ENCODE data around the gene FAM50B. TPM values are rescaled to one million over a fixed set of nuclear protein-coding genes. Genes with fewer than 3 reads are reported as not detected.

FAM50B gene
- total and polyA plus RNA-seq, 2 experiments from 2014 or later: 4.4 to 4.8 TPM

DNA sequence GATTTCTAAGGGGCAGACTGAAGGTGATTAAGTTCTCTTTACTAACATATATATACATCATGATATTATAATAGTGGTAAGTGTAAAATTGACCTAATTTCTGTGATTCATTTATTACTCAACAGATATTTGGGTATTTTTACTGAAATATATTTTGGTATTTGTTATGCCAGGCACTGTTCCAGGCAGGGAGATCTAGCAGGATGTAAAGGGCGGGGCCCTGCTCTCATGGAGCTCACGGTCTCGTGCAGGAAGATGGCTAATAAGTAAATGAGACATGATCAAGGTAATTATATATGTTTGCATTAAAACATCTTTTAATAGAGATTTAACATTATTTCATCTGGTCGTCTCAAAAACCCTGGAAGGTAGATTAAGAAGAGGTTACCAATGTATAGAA, 27.7 kb downstream of the FAM50B start (continued):
- TF ChIP-seq, protein P1, sequence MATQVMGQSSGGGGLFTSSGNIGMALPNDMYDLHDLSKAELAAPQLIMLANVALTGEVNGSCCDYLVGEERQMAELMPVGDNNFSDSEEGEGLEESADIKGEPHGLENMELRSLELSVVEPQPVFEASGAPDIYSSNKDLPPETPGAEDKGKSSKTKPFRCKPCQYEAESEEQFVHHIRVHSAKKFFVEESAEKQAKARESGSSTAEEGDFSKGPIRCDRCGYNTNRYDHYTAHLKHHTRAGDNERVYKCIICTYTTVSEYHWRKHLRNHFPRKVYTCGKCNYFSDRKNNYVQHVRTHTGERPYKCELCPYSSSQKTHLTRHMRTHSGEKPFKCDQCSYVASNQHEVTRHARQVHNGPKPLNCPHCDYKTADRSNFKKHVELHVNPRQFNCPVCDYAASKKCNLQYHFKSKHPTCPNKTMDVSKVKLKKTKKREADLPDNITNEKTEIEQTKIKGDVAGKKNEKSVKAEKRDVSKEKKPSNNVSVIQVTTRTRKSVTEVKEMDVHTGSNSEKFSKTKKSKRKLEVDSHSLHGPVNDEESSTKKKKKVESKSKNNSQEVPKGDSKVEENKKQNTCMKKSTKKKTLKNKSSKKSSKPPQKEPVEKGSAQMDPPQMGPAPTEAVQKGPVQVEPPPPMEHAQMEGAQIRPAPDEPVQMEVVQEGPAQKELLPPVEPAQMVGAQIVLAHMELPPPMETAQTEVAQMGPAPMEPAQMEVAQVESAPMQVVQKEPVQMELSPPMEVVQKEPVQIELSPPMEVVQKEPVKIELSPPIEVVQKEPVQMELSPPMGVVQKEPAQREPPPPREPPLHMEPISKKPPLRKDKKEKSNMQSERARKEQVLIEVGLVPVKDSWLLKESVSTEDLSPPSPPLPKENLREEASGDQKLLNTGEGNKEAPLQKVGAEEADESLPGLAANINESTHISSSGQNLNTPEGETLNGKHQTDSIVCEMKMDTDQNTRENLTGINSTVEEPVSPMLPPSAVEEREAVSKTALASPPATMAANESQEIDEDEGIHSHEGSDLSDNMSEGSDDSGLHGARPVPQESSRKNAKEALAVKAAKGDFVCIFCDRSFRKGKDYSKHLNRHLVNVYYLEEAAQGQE (IDR thresholded peaks at IDR 0.05; ENCODE audit: unreplicated experiment): no peak
- TF ChIP-seq NANOG (IDR thresholded peaks at IDR 0.05; ENCODE audit: borderline replicate concordance): no peak
- no peak for TF ChIP-seq ZNF114 (CRISPR knock-in tag; IDR thresholded peaks at IDR 0.05)

DNA sequence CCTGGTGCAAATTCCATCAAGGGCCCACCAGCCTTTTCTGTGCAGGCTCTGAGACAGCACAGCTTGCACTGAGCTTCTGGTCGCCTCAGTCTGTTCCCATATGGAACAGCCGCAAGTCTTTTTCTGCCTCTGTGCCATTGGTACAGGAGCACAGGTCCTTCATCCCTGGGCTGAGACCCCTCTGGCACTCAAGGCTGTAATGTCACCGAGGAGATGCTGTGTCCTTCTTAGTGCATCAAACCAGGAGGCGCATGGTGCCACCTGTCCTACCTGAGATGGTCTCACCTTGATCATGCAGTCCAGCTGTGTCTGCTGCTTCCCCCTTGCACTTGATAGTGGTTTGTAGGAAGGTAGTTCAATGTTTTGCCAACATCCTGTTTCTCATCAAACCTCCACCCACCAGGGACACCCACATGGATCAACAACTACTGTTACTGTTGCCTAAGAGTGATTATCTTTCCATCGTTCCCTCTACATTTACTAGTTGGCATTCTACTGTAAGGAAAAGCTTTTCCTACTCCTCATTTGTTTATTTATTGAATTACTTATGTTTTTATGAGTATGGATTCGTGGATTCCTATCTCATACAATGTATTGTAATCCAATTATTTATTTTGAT, 29.0 kb downstream of the FAM50B start:
- Histone ChIP-seq H3K4me1 (ENCODE audit: insufficient read depth) (no peaks in the 10 kb centered on the region), H3K4me2 (no peak overlapping the region), H3F3A (replicated peaks; ENCODE audit: low read depth) (no peaks in the 10 kb centered on the region), H4K20me1 (replicated peaks; ENCODE audit: insufficient read depth) (no peaks in the 10 kb centered on the region), H2AFZ (no peak overlapping the region), H3K9me2 (ENCODE audit: insufficient read depth) (no peaks in the 10 kb centered on the region), H3K79me2 (replicated peaks; ENCODE audit: insufficient read depth) (no peaks in the 10 kb centered on the region), H3K36me3 (ENCODE audit: insufficient read depth) (no peaks in the 10 kb centered on the region), H3K4me3 (no peak overlapping the region), H3K27ac (ENCODE audit: low read depth) (no peak overlapping the region), H3K27me3 (ENCODE audit: insufficient read depth) (no peaks in the 10 kb centered on the region)
- H3K4me1 Mint-ChIP-seq: no peaks in the 10 kb centered on the region
- peaks cover 15% of the 10 kb centered on the region for H3K9me3 Mint-ChIP-seq
- DNase-seq (ENCODE audit: low spot score): no peak
- H3K27ac Mint-ChIP-seq: no peak overlapping the region
- peaks cover 15% of the 10 kb centered on the region; the same call in 2 of the 3 replicates for H3K36me3 Mint-ChIP-seq (ENCODE audit: low read depth)
- no peak overlapping the region for H3K4me3 Mint-ChIP-seq
- no peak for ATAC-seq
- peaks cover 2% of the 10 kb centered on the region for H3K27me3 Mint-ChIP-seq (ENCODE audit: insufficient read depth, low read depth, poor library complexity)
- TF ChIP-seq, protein P2, sequence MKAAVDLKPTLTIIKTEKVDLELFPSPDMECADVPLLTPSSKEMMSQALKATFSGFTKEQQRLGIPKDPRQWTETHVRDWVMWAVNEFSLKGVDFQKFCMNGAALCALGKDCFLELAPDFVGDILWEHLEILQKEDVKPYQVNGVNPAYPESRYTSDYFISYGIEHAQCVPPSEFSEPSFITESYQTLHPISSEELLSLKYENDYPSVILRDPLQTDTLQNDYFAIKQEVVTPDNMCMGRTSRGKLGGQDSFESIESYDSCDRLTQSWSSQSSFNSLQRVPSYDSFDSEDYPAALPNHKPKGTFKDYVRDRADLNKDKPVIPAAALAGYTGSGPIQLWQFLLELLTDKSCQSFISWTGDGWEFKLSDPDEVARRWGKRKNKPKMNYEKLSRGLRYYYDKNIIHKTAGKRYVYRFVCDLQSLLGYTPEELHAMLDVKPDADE (IDR thresholded peaks at IDR 0.05): no peak
- no peak for TF ChIP-seq EZH2 (IDR thresholded peaks at IDR 0.05; ENCODE audit: low read depth, unreplicated experiment)
- TF ChIP-seq, protein P3, sequence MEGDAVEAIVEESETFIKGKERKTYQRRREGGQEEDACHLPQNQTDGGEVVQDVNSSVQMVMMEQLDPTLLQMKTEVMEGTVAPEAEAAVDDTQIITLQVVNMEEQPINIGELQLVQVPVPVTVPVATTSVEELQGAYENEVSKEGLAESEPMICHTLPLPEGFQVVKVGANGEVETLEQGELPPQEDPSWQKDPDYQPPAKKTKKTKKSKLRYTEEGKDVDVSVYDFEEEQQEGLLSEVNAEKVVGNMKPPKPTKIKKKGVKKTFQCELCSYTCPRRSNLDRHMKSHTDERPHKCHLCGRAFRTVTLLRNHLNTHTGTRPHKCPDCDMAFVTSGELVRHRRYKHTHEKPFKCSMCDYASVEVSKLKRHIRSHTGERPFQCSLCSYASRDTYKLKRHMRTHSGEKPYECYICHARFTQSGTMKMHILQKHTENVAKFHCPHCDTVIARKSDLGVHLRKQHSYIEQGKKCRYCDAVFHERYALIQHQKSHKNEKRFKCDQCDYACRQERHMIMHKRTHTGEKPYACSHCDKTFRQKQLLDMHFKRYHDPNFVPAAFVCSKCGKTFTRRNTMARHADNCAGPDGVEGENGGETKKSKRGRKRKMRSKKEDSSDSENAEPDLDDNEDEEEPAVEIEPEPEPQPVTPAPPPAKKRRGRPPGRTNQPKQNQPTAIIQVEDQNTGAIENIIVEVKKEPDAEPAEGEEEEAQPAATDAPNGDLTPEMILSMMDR (conservative IDR thresholded peaks at IDR 0.05; ENCODE audit: low read depth in 2 of 2): no peak
- TF ChIP-seq POLR2AphosphoS5 (IDR thresholded peaks at IDR 0.05; ENCODE audit: low read depth): no peak
- TF ChIP-seq ZNF114 (CRISPR knock-in tag; IDR thresholded peaks at IDR 0.05): no peak
- TF ChIP-seq CREB1 (CRISPR knock-in tag; IDR thresholded peaks at IDR 0.05; ENCODE audit: low read depth): no peak
- TF ChIP-seq STAT1 (IDR thresholded peaks at IDR 0.05; ENCODE audit: unreplicated experiment): no peak
- TF ChIP-seq ZNF331 (CRISPR knock-in tag; IDR thresholded peaks at IDR 0.05; ENCODE audit: low read depth): no peak
- TF ChIP-seq NANOG (IDR thresholded peaks at IDR 0.05; ENCODE audit: borderline replicate concordance): no peak
- TF ChIP-seq, protein P4, sequence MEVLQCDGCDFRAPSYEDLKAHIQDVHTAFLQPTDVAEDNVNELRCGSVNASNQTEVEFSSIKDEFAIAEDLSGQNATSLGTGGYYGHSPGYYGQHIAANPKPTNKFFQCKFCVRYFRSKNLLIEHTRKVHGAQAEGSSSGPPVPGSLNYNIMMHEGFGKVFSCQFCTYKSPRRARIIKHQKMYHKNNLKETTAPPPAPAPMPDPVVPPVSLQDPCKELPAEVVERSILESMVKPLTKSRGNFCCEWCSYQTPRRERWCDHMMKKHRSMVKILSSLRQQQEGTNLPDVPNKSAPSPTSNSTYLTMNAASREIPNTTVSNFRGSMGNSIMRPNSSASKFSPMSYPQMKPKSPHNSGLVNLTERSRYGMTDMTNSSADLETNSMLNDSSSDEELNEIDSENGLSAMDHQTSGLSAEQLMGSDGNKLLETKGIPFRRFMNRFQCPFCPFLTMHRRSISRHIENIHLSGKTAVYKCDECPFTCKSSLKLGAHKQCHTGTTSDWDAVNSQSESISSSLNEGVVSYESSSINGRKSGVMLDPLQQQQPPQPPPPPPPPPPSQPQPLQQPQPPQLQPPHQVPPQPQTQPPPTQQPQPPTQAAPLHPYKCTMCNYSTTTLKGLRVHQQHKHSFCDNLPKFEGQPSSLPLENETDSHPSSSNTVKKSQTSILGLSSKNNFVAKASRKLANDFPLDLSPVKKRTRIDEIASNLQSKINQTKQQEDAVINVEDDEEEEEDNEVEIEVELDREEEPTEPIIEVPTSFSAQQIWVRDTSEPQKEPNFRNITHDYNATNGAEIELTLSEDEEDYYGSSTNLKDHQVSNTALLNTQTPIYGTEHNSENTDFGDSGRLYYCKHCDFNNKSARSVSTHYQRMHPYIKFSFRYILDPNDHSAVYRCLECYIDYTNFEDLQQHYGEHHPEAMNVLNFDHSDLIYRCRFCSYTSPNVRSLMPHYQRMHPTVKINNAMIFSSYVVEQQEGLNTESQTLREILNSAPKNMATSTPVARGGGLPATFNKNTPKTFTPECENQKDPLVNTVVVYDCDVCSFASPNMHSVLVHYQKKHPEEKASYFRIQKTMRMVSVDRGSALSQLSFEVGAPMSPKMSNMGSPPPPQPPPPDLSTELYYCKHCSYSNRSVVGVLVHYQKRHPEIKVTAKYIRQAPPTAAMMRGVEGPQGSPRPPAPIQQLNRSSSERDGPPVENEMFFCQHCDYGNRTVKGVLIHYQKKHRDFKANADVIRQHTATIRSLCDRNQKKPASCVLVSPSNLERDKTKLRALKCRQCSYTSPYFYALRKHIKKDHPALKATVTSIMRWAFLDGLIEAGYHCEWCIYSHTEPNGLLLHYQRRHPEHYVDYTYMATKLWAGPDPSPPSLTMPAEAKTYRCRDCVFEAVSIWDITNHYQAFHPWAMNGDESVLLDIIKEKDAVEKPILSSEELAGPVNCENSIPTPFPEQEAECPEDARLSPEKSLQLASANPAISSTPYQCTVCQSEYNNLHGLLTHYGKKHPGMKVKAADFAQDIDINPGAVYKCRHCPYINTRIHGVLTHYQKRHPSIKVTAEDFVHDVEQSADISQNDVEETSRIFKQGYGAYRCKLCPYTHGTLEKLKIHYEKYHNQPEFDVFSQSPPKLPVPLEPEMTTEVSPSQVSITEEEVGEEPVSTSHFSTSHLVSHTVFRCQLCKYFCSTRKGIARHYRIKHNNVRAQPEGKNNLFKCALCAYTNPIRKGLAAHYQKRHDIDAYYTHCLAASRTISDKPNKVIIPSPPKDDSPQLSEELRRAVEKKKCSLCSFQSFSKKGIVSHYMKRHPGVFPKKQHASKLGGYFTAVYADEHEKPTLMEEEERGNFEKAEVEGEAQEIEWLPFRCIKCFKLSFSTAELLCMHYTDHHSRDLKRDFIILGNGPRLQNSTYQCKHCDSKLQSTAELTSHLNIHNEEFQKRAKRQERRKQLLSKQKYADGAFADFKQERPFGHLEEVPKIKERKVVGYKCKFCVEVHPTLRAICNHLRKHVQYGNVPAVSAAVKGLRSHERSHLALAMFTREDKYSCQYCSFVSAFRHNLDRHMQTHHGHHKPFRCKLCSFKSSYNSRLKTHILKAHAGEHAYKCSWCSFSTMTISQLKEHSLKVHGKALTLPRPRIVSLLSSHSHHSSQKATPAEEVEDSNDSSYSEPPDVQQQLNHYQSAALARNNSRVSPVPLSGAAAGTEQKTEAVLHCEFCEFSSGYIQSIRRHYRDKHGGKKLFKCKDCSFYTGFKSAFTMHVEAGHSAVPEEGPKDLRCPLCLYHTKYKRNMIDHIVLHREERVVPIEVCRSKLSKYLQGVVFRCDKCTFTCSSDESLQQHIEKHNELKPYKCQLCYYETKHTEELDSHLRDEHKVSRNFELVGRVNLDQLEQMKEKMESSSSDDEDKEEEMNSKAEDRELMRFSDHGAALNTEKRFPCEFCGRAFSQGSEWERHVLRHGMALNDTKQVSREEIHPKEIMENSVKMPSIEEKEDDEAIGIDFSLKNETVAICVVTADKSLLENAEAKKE (CRISPR knock-in tag; IDR thresholded peaks at IDR 0.05): no peak

Measured in GM23338 (cell line).